GM18870 (cell line): Measurements from ENCODE around the gene EPHA2.
"Not testable (repeated sequence)": the region's sequence is repeated elsewhere in the genome, so short reads cannot be mapped to it uniquely, and the experiment has no call there.

Experiments used
- ATAC-seq: cut with Tn5 transposase; IDR thresholded peaks from one replicate; pipeline ENCODE4 v1.9.1; 2021; ENCODE audit warnings: moderate library complexity; ENCODE audit not compliant: unreplicated experiment

EPHA2 gene

GRCh38 chr1:16122350-16122881 lies 33.5 kb downstream of the EPHA2 start:
- no peak for ATAC-seq

GRCh38 chr1:16120940-16121410 lies 34.9 kb downstream of the EPHA2 start:
- ATAC-seq, result no peak

GRCh38 chr1:16120407-16120806 lies 35.5 kb downstream of the EPHA2 start:
- no peak for ATAC-seq

GRCh38 chr1:16119926-16120325 lies 35.9 kb downstream of the EPHA2 start:
- ATAC-seq, result no peak

- no peak for ATAC-seq
These were observed 36.4 kb downstream of the EPHA2 start for GRCh38 chr1:16119504-16119903.

GRCh38 chr1:16118706-16119105 lies 37.2 kb downstream of the EPHA2 start:
- ATAC-seq, result no peak

- no peak for ATAC-seq
These were observed 37.9 kb downstream of the EPHA2 start for GRCh38 chr1:16117936-16118335.

- no peak for ATAC-seq
These were observed 38.5 kb downstream of the EPHA2 start for GRCh38 chr1:16117369-16117768.

- ATAC-seq, result no peak
These were observed 39.2 kb downstream of the EPHA2 start for GRCh38 chr1:16116625-16117024.

GRCh38 chr1:16116002-16116401 lies 39.9 kb downstream of the EPHA2 start:
- no peak for ATAC-seq

GRCh38 chr1:16115468-16115983 lies 40.3 kb downstream of the EPHA2 start:
- no peak for ATAC-seq

GRCh38 chr1:16114527-16115467 lies 41.1 kb downstream of the EPHA2 start:
- no peak for ATAC-seq

- ATAC-seq, result no peak
These were observed 43.0 kb downstream of the EPHA2 start for GRCh38 chr1:16112596-16113555.

GRCh38 chr1:16111771-16112595 lies 43.9 kb downstream of the EPHA2 start:
- ATAC-seq, result no peak

GRCh38 chr1:16110884-16111283 lies 45.0 kb downstream of the EPHA2 start:
- ATAC-seq, result no peak

GRCh38 chr1:16110456-16110855 lies 45.4 kb downstream of the EPHA2 start:
- ATAC-seq, result no peak

GRCh38 chr1:16109571-16109970 lies 46.3 kb downstream of the EPHA2 start:
- no peak for ATAC-seq

GRCh38 chr1:16107039-16107438 lies 48.8 kb downstream of the EPHA2 start:
- not testable (repeated sequence) for ATAC-seq

- ATAC-seq, result no peak
These were observed 54.2 kb downstream of the EPHA2 start for GRCh38 chr1:16101623-16102022.

- no peak for ATAC-seq
These were observed 56.5 kb downstream of the EPHA2 start for GRCh38 chr1:16099412-16099811.
